Measurements from ENCODE around the gene ESRP2.

Gene ESRP2

DNA sequence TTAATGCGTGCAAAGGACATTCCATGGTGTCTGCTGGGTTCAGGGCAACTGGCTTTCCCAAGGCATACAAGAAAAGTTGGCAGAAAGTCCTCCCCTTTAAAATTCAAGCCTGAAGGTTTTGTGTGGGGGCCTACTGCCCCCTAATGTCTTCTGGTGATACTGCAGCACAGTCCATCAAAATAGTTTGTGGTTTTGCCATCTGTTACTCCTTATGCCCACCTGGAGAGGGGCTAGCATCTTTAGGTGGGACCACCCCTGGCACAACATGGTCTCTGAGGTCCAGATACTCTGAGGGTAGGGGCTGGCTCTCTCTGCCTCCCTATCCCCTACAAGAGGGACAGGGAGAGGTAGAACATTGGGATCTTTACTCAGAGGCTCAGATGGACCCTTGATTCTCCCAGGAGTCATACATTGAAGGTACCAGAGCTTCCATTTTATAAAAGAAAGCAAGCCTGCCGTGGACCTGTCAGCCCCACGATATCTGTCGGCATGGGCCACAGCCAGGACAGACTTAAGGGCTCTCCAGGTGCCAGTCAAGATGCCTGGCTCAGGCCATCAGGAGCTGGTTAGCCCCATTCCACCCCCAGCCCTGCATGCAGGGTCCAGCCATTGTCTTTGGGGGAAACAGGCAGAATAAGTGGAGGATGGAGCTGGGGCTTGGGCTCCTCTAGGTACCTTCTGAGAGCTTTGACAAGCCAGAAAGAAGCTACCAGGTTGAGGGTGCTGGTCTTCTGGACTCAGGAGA is 6.3 kb downstream of the ESRP2 start:
- TF ChIP-seq MYC (IDR thresholded peaks at IDR 0.05; ENCODE audit: low read depth, low read length) (no peak), POLR2A (IDR thresholded peaks at IDR 0.05; ENCODE audit: extremely low read depth, insufficient read length) (no peak), CTCF (IDR thresholded peaks at IDR 0.05; ENCODE audit: low read depth, low read length) (peak; percentile 80)
- TF ChIP-seq, protein P1, sequence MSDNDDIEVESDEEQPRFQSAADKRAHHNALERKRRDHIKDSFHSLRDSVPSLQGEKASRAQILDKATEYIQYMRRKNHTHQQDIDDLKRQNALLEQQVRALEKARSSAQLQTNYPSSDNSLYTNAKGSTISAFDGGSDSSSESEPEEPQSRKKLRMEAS (IDR thresholded peaks at IDR 0.05; ENCODE audit: low read depth, low read length) = no peak
- DNase-seq (ENCODE audit: low read depth) = peak; percentile 64
- H3K4me3 ChIP-seq (ENCODE audit: low read depth, low read length) = no peak overlapping the region

GRCh38 chr16:68228652-68229051 is 7.3 kb downstream of the ESRP2 start:
- TF ChIP-seq MYC (IDR thresholded peaks at IDR 0.05; ENCODE audit: low read depth, low read length) = no peak
- TF ChIP-seq CTCF (IDR thresholded peaks at IDR 0.05; ENCODE audit: low read depth, low read length) = no peak
- no peak for TF ChIP-seq POLR2A (IDR thresholded peaks at IDR 0.05; ENCODE audit: extremely low read depth, insufficient read length)
- TF ChIP-seq, protein P1 (IDR thresholded peaks at IDR 0.05; ENCODE audit: low read depth, low read length) = no peak

DNA sequence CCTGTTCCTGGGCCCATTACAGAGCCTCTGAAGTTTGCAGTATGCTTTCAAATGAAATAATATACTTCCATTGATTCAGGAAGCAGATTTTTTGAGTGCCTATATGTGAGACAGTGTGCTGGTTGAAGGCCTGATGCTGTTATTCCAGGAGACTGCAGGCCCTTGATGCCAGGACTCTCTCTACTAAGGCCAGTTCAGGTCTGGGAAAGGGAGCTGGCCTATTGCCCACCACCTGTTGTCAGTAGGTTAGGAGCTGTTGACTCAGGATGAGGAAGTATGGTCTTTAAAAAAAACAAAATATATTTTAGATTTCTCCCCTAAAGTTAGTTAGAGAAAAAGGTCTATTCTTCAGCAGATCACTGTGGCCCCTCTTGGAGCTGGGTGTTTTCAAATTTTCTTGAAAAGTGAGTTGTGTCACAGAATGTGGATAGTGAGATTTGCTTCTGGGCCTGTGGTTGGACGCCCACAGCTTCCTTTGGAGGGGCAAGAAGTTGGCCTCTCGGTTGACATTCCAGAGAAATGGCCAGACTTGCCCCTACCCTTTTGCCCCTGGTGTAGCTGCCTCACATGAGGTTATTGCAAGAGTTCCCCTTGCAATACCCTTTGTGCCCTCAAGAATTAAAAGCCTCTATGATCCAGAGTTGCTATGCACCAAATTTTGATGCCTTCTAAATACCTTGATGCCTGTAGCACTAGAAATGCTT is 7.9 kb downstream of the ESRP2 start:
- TF ChIP-seq, protein P1 (IDR thresholded peaks at IDR 0.05; ENCODE audit: low read depth, low read length) = no peak
- no peak for TF ChIP-seq MYC (IDR thresholded peaks at IDR 0.05; ENCODE audit: low read depth, low read length)
- no peak for TF ChIP-seq CTCF (IDR thresholded peaks at IDR 0.05; ENCODE audit: low read depth, low read length)
- TF ChIP-seq POLR2A (IDR thresholded peaks at IDR 0.05; ENCODE audit: extremely low read depth, insufficient read length) = no peak
- no peak overlapping the region for H3K4me3 ChIP-seq (ENCODE audit: low read depth, low read length)
- no peak for DNase-seq (ENCODE audit: low read depth)

More at GRCh38 chr16:68228652-68229051, 7.3 kb downstream of the ESRP2 start:
- no peak for DNase-seq (ENCODE audit: low read depth)
- no peak overlapping the region for H3K4me3 ChIP-seq (ENCODE audit: low read depth, low read length)

DNA sequence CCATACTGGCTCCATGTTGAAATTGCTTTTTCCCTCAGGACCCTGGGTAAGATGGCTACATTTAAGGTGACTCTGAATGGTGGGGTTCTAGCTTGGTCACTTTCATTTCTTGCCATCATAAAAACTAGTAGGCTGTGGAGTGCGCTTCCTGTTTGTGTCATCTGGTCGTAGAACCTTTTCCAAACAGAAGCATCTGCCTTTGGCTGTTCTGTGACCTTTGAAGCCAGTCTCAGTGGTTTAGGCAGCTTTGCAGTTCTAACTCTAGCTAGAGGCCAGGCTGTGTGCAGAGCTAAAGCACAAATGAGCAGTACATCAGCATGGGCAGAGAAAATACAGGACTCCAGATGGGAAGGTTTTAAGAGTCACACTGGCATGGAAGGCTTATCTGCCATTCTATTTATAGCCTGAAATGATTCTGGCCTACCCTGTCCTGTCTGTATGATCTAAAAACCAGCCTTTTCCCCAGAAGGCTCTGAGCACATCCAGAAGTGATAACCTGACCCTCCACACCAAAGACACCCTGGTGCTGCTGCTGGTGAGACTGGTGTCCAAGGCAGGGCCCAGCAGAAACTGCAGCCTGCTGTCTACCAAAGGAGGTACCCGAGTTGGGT is 8.6 kb downstream of the ESRP2 start:
- TF ChIP-seq, protein P1 (IDR thresholded peaks at IDR 0.05; ENCODE audit: low read depth, low read length) = no peak
- TF ChIP-seq CTCF (IDR thresholded peaks at IDR 0.05; ENCODE audit: low read depth, low read length) (no peak), MYC (IDR thresholded peaks at IDR 0.05; ENCODE audit: low read depth, low read length) (no peak), POLR2A (IDR thresholded peaks at IDR 0.05; ENCODE audit: extremely low read depth, insufficient read length) (no peak)
- no peak for DNase-seq (ENCODE audit: low read depth)

GRCh38 chr16:68226116-68226515 is 9.8 kb downstream of the ESRP2 start:
- no peak overlapping the region for H3K4me3 ChIP-seq (ENCODE audit: low read depth, low read length)
- DNase-seq (ENCODE audit: low read depth) = no peak
- no peak for TF ChIP-seq CTCF (IDR thresholded peaks at IDR 0.05; ENCODE audit: low read depth, low read length)
- TF ChIP-seq, protein P1 (IDR thresholded peaks at IDR 0.05; ENCODE audit: low read depth, low read length) = no peak
- no peak for TF ChIP-seq MYC (IDR thresholded peaks at IDR 0.05; ENCODE audit: low read depth, low read length)
- no peak for TF ChIP-seq POLR2A (IDR thresholded peaks at IDR 0.05; ENCODE audit: extremely low read depth, insufficient read length)

More for the DNA sequence above, 8.6 kb downstream of the ESRP2 start:
- no peak overlapping the region for H3K4me3 ChIP-seq (ENCODE audit: low read depth, low read length)

Measured in NB4 (cell line).